GM12872 (cell line): ENCODE data around the gene ARHGAP44.

Experiments used
- CTCF ChIP-seq: IDR thresholded peaks from 3 replicates; pipeline ENCODE4 v1.5.1; 2011; ENCODE audit warnings: low read depth, mild to moderate bottlenecking, low read length, moderate library complexity; ENCODE audit not compliant: insufficient read depth

Gene ARHGAP44

GRCh38 chr17:13025687-13026086 is 236.4 kb downstream of the ARHGAP44 start:
- TF ChIP-seq CTCF: no peak

- TF ChIP-seq CTCF: no peak
These were observed 237.9 kb downstream of the ARHGAP44 start for GRCh38 chr17:13027246-13027645.

GRCh38 chr17:13029340-13029739 is 240.0 kb downstream of the ARHGAP44 start:
- no peak for TF ChIP-seq CTCF

- no peak for TF ChIP-seq CTCF
These were observed 240.8 kb downstream of the ARHGAP44 start for GRCh38 chr17:13030056-13030455.

GRCh38 chr17:13030459-13031300 is 241.4 kb downstream of the ARHGAP44 start:
- peak; percentile 69 for TF ChIP-seq CTCF

GRCh38 chr17:13031718-13032350 is 242.5 kb downstream of the ARHGAP44 start:
- peak; percentile 88 for TF ChIP-seq CTCF

GRCh38 chr17:13035420-13035819 is 246.1 kb downstream of the ARHGAP44 start:
- no peak for TF ChIP-seq CTCF
